Prostate gland (tissue), 2 donors: Measurements from ENCODE around the gene FMNL2. TPM values are rescaled to one million over a fixed set of nuclear protein-coding genes. Genes with fewer than 3 reads are reported as not detected.

Source experiments
- DNase-seq: peaks from one replicate; pipeline ENCODE4 v3.0.0-alpha.2; 2019; ENCODE audit warnings: low spot score
- H3K27ac ChIP-seq, 2 donors: fragments of 200-600 bp; sonication (generic); 2 replicates each; pipeline ENCODE4 v1.5.1; 2017 to 2019
- H3K27me3 ChIP-seq: fragments of 200-600 bp; sonication (generic); replicated peaks from 2 replicates; pipeline ENCODE4 v1.5.1; 2019; ENCODE audit not compliant: insufficient read depth
- H3K36me3 ChIP-seq, 2 donors: fragments of 200-600 bp; sonication (generic); 1 replicate in 1 of 2; 2 replicates in 1 of 2; pipeline versions ENCODE4 v1.5.1 to v1.8.1; 2017 to 2019
- H3K4me1 ChIP-seq: fragments of 200-600 bp; sonication (generic); replicated peaks from 2 replicates; pipeline ENCODE4 v1.5.1; 2019
- H3K4me3 ChIP-seq, 2 donors: fragments of 200-600 bp; sonication (generic); 2 replicates each; pipeline ENCODE4 v1.5.1; 2017 to 2019
- H3K9me3 ChIP-seq: fragments of 200-600 bp; sonication (generic); 2 replicates; pipeline ENCODE4 v1.5.1; 2017
- POLR2A ChIP-seq: fragments of 450-650 bp; IDR thresholded peaks from one replicate; pipeline ENCODE4 v1.6.1; 2016; ENCODE audit warnings: antibody characterized with exemption, mild to moderate bottlenecking
- POLR2AphosphoS5 ChIP-seq: sonication (generic); formaldehyde crosslinking; IDR thresholded peaks from one replicate; pipeline ENCODE4 v1.6.1; 2017; ENCODE audit warnings: antibody characterized with exemption
- WGBS: methylation state at CpG from one replicate; pipeline ENCODE4 v1.1.5; 2018; 5-methylcytosine and 5-hydroxymethylcytosine counted together
- intact Hi-C: fragments of 100-400 bp; cut with DNase I; formaldehyde crosslinking; loops from one replicate; pipeline ENCODE4 v1.14.2; 2022
- total RNA-seq, 2 donors: library from RNA; depleted of rRNA; stranded (reverse); fragments of >200 nt; gene quantifications; one replicate each; pipeline ENCODE4 v1.1.0, GENCODE V29; 2016
- TF ChIP-seq, protein P1 (sequence below), 4 experiments: fragments of 200-600 bp in 2 of 4; fragments of 450-650 bp in 2 of 4; sonication (generic) in 2 of 4; IDR thresholded peaks; 1 replicate in 3 of 4; 2 replicates in 1 of 4; pipeline ENCODE4 v1.5.1; 2016 to 2019; ENCODE audit warnings: antibody characterized with exemption in 4 of 4, mild to moderate bottlenecking in 2 of 4, moderate library complexity in 2 of 4

Gene FMNL2
- total RNA-seq, 2 donors from 2014 or later, result 9.8 to 19.4 TPM

GRCh38 chr2:152349416-152349815 lies 14.4 kb downstream of the FMNL2 start:
- Histone ChIP-seq H3K4me3 (no peak overlapping the region), H3K4me1 (no peaks in the 10 kb centered on the region), H3K9me3 (no peaks in the 10 kb centered on the region), H3K27ac (no peak overlapping the region), H3K27me3 (no peaks in the 10 kb centered on the region), H3K36me3 (no peaks in the 10 kb centered on the region)
- DNase-seq, result no peak
- TF ChIP-seq, protein P1, sequence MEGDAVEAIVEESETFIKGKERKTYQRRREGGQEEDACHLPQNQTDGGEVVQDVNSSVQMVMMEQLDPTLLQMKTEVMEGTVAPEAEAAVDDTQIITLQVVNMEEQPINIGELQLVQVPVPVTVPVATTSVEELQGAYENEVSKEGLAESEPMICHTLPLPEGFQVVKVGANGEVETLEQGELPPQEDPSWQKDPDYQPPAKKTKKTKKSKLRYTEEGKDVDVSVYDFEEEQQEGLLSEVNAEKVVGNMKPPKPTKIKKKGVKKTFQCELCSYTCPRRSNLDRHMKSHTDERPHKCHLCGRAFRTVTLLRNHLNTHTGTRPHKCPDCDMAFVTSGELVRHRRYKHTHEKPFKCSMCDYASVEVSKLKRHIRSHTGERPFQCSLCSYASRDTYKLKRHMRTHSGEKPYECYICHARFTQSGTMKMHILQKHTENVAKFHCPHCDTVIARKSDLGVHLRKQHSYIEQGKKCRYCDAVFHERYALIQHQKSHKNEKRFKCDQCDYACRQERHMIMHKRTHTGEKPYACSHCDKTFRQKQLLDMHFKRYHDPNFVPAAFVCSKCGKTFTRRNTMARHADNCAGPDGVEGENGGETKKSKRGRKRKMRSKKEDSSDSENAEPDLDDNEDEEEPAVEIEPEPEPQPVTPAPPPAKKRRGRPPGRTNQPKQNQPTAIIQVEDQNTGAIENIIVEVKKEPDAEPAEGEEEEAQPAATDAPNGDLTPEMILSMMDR (IDR thresholded peaks at IDR 0.05), result no peak
- TF ChIP-seq POLR2A, result no peak
- TF ChIP-seq POLR2AphosphoS5, result no peak
- intact Hi-C loops, result no loop called here
- 81% methylated on average over 1 of the region's 1 CpG for WGBS

- intact Hi-C loops, result no loop called here
- Histone ChIP-seq H3K27ac (no peak overlapping the region), H3K27me3 (no peaks in the 10 kb centered on the region), H3K9me3 (no peaks in the 10 kb centered on the region), H3K4me3 (no peak overlapping the region), H3K36me3 (no peaks in the 10 kb centered on the region), H3K4me1 (no peaks in the 10 kb centered on the region)
- DNase-seq, result no peak
- WGBS, result 97% methylated on average over 5 of the region's 5 CpGs
- TF ChIP-seq POLR2A (no peak), POLR2AphosphoS5 (no peak)
- TF ChIP-seq, protein P1 (IDR thresholded peaks at IDR 0.05), result no peak
Measured at GRCh38 chr2:152350155-152350679, 15.2 kb downstream of the FMNL2 start.

DNA sequence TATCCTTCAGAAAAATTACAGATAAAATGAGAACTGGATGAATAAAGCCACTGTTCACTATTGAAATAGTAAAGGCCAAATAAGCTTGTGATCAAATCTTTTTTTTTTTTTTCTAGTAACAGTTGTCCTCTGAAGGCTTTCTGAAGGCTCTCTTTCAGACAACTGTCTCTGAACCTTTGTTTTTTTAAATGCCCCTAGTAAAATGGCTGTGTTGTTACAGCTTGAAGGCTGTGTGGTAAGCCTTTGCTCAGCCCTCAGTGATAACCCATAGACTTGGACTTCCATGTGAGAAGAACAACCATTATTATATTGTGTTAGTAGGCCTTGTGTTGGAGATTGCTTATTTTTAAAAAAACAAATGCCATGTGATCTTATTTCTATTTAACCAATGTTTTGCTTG lies 17.6 kb downstream of the FMNL2 start:
- TF ChIP-seq, protein P1 (IDR thresholded peaks at IDR 0.05), result no peak
- no peak for TF ChIP-seq POLR2AphosphoS5
- TF ChIP-seq POLR2A, result no peak
- H3K27ac ChIP-seq, result no peak overlapping the region
- H3K27me3 ChIP-seq, result no peaks in the 10 kb centered on the region
- intact Hi-C loops, result no loop called here
- no peaks in the 10 kb centered on the region for H3K36me3 ChIP-seq
- DNase-seq, result no peak
- H3K4me3 ChIP-seq, result no peak overlapping the region
- no peaks in the 10 kb centered on the region for H3K9me3 ChIP-seq
- H3K4me1 ChIP-seq, result no peaks in the 10 kb centered on the region

GRCh38 chr2:152353364-152353763 lies 18.4 kb downstream of the FMNL2 start:
- Histone ChIP-seq H3K27ac (no peak overlapping the region), H3K9me3 (no peaks in the 10 kb centered on the region), H3K4me3 (no peak overlapping the region), H3K4me1 (no peaks in the 10 kb centered on the region), H3K36me3 (no peaks in the 10 kb centered on the region), H3K27me3 (no peaks in the 10 kb centered on the region)
- TF ChIP-seq, protein P1 (IDR thresholded peaks at IDR 0.05), result no peak
- no peak for TF ChIP-seq POLR2AphosphoS5
- TF ChIP-seq POLR2A, result no peak
- intact Hi-C loops, result no loop called here
- DNase-seq, result no peak
- 90% methylated on average over 2 of the region's 2 CpGs for WGBS

DNA sequence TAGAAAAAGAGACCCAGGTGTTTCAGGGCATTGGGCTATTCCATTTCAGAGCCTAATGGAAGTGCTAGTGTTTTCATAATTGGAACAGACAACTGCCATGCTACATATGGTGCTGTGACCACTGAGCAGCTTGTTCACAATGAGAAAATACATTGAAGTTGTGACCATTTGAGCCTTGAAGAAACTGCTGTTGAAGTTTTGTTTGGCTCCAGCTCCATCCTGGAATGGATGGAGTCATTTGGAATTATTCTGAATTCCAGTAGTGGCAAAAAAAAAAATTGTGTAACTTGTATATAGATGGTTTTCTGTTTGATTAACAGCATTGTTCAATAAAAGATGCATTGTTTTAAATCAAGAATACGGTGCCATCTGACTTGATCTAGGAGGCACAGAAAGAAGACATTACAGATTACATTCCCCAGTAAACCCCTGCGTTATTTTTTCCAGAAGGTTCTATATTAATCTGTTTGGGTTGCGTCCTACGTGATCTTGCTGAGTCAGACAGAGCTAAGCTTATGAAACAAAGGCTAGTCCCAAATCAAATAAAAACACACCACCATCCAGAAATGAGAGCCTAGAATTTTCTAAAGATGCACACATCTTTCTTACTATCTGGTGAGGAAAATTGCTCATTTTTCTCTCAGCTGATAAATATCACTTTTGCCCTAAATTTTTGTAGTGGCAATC lies 19.2 kb downstream of the FMNL2 start:
- H3K36me3 ChIP-seq, result no peaks in the 10 kb centered on the region
- TF ChIP-seq POLR2AphosphoS5 (no peak), POLR2A (no peak)
- TF ChIP-seq, protein P1 (IDR thresholded peaks at IDR 0.05), result no peak
- no peaks in the 10 kb centered on the region for H3K9me3 ChIP-seq
- no peak overlapping the region for H3K4me3 ChIP-seq
- WGBS, result 66% methylated on average over 4 of the region's 4 CpGs
- no peak overlapping the region for H3K27ac ChIP-seq
- intact Hi-C loops, result no loop called here
- no peaks in the 10 kb centered on the region for H3K4me1 ChIP-seq
- no peak for DNase-seq
- no peaks in the 10 kb centered on the region for H3K27me3 ChIP-seq
